ENCODE results near the gene HIP1R.

GRCh38 chr12:122819209-122819785 lies 16.0 kb upstream of the HIP1R start:
- no peak for TF ChIP-seq CTCF (IDR thresholded peaks at IDR 0.05; ENCODE audit: insufficient read depth, low read depth, low read length)
- TF ChIP-seq EZH2 (IDR thresholded peaks at IDR 0.05; ENCODE audit: insufficient read depth, low read length), result no peak

All from astrocyte (in vitro differentiated cells and primary cell).